Ovary (tissue), 3 donors: ENCODE data around the gene IKZF1.

Experiments
- POLR2A ChIP-seq: fragments of 450-650 bp; IDR thresholded peaks from one replicate; pipeline ENCODE4 v1.6.1; 2017; ENCODE audit warnings: antibody characterized with exemption, mild to moderate bottlenecking, moderate library complexity
- TF ChIP-seq, protein P1 (sequence below), 3 donors: fragments of 450-650 bp in 2 of 3; fragments of 200-600 bp in 1 of 3; IDR thresholded peaks; one replicate each; pipeline versions ENCODE4 v1.5.1 to v1.8.0; 2016 to 2022; ENCODE audit warnings: antibody characterized with exemption in 3 of 3, mild to moderate bottlenecking in 1 of 3
- donor health status: DM: no; HTN: no; CAD: no.

GRCh38 chr7:50306494-50307367, 2.2 kb downstream of the IKZF1 start:
- TF ChIP-seq, protein P1, sequence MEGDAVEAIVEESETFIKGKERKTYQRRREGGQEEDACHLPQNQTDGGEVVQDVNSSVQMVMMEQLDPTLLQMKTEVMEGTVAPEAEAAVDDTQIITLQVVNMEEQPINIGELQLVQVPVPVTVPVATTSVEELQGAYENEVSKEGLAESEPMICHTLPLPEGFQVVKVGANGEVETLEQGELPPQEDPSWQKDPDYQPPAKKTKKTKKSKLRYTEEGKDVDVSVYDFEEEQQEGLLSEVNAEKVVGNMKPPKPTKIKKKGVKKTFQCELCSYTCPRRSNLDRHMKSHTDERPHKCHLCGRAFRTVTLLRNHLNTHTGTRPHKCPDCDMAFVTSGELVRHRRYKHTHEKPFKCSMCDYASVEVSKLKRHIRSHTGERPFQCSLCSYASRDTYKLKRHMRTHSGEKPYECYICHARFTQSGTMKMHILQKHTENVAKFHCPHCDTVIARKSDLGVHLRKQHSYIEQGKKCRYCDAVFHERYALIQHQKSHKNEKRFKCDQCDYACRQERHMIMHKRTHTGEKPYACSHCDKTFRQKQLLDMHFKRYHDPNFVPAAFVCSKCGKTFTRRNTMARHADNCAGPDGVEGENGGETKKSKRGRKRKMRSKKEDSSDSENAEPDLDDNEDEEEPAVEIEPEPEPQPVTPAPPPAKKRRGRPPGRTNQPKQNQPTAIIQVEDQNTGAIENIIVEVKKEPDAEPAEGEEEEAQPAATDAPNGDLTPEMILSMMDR (IDR thresholded peaks at IDR 0.05), result no peak
- no peak for TF ChIP-seq POLR2A
